CD4-positive, alpha-beta T cell treated with Interleukin-15 for 4 hours (primary cell): ENCODE data around the gene OR6N1.

Experiments
- DNase-seq: peaks from one replicate; pipeline ENCODE4 v3.0.0-alpha.2; 2020; ENCODE audit warnings: low spot score

The OR6N1 gene

GRCh38 chr1:158771950-158772866 lies at the start of gene OR6N1:
TSS of gene OR6N1 (minus strand) at chr1:158772195. CDS start at chr1:158766682, 5,513 bp downstream.
- no peak for DNase-seq

- no peak for DNase-seq
These were observed 49.7 kb upstream of the OR6N1 start for GRCh38 chr1:158821723-158822122.

GRCh38 chr1:158819461-158820443 lies 47.8 kb upstream of the OR6N1 start:
- DNase-seq: peak; percentile 34

DNA sequence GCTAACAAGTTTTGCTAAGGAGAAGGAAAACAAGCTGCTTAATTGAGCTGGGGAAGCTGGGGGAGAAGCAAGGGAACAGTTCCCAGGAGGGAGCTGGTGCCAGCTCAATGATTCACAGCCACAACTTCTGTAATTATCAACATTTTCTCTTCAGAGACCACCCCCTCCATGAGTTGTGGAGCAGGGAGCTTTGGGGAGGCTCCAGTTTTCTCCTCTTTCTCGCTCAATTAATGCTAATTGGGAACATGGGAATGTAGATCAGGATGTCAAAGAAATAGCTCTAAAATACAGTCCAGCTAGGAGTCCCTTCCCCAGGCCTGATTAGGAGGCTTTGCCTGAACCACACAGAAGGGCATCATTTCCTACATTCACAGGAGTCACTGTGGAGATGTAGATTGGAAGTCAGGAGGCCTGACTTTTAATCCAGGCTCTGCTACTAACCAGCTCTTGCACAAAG lies 47.0 kb upstream of the OR6N1 start:
- DNase-seq: no peak

- no peak for DNase-seq
These were observed 46.6 kb upstream of the OR6N1 start for GRCh38 chr1:158818560-158818959.

DNA sequence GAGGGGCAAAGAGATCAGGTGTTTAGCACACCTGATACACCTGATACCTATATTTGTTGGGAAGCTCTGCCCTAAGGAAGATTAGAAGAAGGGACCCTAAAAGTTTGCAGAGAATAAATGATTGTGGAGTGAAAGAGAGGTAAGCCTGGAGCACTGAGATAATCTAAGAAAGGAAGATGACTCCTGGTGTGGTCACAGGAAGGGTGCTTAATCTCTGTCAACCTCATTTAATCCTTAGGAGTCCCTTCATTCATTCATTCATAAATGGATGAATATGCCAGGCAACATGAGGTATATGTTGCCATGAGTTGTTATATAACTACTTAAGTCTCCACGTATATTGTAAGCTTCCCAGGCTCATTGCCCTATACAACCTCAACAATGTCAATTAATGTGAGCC lies 43.0 kb upstream of the OR6N1 start:
- no peak for DNase-seq

DNA sequence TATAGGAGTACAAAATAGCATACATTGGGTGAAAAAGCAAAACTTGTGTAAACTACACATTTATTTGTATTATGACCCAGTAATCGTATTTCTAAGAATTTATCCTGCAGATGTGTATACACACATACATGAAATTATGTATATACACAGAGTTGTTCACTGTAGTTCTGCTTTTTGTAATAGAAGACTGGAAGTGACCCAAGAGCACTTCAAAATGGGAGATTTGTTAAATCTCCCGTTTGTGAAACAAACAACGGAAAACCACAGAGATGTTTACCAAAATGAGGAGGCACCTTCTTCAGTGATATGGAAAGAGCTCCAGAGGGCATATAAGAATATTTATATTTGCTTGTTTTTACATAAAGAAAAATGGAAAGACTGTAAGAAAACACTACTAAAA lies 41.2 kb upstream of the OR6N1 start:
- no peak for DNase-seq

DNA sequence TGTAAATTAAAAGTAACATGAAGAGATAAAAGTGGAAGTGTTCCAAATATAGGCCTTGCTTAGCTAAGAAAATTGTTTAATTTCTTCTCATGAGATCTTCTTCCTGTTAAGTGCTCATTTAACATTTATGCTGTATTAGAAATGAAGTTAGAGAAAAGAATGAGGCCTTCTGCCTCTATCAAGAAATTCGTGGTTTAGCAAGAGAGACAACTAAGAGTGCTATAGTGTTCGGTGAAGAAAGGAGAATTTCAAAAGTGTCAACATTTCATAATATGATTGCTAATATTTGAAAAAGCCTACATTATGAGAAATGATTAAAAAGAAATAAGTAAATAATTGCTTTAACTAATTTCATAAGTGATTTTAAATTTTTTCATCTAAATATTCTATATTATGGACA lies 40.3 kb upstream of the OR6N1 start:
- no peak for DNase-seq

- DNase-seq: no peak
These were observed 38.3 kb upstream of the OR6N1 start for GRCh38 chr1:158810311-158810710.

- DNase-seq: no peak
These were observed 37.9 kb upstream of the OR6N1 start for GRCh38 chr1:158809862-158810261.

DNA sequence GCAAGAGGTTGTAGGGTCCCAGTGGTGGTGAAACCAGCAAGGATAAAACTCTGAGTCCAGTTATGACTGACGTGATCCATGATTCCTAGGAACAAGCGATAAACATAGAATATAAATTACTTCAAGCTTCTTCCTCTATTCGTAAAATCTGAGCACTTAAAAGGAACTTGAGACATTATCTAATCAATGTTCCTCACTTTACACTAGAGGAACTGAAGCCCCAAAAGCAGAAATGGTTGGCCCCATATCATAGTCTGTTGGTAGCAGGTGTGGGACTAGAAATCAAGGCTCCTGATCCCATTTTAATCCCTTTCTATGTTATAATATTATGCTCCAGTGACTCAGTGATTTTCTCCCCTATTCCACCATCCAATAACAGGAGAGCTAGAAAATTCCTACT lies 37.3 kb upstream of the OR6N1 start:
- DNase-seq: no peak

DNA sequence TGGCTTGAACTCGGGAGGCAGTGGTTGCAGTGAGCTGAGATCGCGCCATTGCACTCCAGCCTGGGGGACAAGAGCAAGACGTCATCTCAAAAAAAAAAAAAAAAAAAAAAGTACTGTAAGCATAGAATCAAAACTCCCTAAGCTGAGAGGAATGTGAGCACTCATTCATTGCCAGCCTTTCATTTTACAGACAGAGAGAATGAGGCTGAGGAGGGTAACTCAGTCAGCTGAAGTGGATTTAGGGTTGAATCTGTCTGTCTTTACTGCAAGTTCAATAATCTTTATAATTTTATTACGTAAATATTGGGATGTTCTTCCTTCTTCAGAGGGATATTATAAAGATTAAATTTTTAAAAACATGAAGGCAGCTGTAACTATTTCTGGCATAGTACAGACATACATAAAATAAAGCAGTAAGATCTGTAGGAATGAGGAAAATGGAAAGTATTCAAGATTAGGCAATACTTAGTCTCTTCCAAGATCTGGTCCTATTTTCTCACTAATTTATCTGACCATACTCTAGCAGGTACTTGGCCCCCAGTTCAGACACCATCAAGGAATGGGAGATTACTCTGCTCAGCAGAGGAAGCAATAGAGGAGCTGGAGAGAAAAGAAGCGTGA lies 35.0 kb upstream of the OR6N1 start:
- no peak for DNase-seq

- no peak for DNase-seq
These were observed 31.7 kb upstream of the OR6N1 start for GRCh38 chr1:158803678-158804077.

DNA sequence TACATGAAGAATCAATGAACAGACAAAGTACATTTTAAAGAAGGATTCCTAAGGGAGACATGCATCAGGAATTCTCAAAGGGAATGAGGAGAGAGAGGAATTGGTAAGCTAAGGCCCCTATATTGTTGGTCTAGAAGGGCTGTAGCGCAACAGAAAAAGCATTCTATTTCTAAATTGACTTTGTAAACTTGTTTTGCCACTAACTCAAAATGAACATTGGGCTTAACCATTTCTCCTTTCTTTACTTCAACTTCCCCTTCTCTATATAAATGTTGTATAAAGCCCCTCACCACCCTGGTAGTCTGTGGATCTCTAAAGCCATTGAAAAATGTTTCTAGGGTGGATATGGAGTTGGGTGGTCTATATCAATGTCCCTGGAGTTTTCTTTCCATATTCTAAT lies 29.4 kb upstream of the OR6N1 start:
- DNase-seq: no peak

GRCh38 chr1:158800526-158800925 lies 28.5 kb upstream of the OR6N1 start:
- DNase-seq: no peak

GRCh38 chr1:158799689-158800088 lies 27.7 kb upstream of the OR6N1 start:
- no peak for DNase-seq

- DNase-seq: no peak
These were observed 26.5 kb upstream of the OR6N1 start for GRCh38 chr1:158798531-158798930.

- DNase-seq: no peak
These were observed 22.3 kb upstream of the OR6N1 start for GRCh38 chr1:158794247-158794646.

DNA sequence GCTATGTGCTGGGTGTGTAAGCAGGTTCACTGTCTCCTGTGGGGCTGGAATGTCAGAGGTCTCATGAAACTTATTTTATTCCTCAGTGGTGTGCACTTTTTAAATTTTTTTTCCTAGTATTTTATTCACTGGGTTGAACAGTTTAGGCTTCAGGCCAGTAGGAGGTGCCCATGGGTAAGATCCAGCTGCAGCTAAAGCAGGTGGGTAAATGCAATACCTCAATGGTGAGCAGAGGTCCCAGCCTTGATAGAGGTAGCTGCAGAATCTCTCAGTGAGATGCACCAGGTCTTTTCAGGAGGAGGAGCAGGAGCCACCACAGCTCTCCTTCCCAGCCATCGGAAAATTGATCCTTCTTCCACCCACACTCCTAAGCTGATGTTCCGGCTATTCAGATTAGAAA lies 21.6 kb upstream of the OR6N1 start:
- peak; percentile 42 for DNase-seq

- DNase-seq: no peak
These were observed 9.1 kb upstream of the OR6N1 start, which contains the start of gene OR6N2 for GRCh38 chr1:158781104-158781503. TSS of gene OR6N2 (minus strand) at chr1:158781204. CDS start at chr1:158777635, 3,569 bp downstream.

DNA sequence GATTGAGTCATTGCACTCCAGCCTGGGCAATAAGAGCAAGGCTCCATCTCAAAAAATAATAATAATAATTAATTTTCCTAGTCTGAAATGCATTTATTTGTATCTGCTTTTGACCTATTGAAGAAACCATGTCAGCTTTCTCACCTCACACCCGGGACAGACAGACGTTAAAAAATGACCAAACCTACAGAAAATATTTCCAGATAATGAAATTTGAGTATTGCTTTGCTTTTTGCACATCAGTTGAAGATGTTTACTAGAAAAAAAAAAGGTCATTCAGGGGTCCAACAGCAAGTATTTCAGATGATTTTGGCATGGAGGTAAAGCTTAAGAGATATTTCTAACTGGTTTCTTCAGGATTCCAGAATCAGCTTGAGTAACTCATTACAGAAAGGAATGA lies 17.6 kb downstream of the OR6N1 start, which contains the start of gene OR6K6:
Gene OR6K6 (plus strand): TSS at position 301 of the 400 bp plus-strand sequence. CDS start 168 bp downstream, outside the sequence.
- DNase-seq: no peak

DNA sequence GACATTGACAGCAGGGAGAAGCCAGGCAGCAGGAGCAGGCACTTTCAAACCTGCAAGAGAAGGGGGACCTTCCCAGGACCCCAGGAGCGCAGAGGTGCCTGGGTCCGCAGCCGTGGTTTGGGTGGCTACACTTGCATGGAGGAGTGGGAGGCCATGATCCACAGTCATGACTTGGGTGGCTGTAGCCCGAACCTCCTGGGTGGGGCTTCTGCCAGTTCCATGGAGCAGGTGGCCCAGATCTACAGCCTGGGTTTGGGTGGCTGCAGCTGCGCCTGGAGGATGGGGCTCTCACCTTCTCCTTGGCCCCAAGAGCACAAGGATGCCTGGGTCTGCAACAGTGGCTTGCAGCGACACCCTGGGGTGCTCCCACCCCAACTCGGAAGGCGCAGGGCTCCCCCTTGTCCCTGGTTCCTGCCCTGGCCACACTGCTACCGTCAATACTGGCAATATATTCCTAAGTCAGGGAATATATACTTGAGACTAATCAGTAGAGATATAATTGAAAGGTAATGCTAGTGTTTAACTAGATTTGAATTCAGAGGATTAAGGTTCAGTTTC lies 19.8 kb downstream of the OR6N1 start:
- no peak for DNase-seq
